Activated B cell treated with CpG ODN at 0.5 μM for 24 hours (primary cell): ENCODE data around the gene CYP26C1. TPM values are rescaled to one million over a fixed set of nuclear protein-coding genes. Genes with fewer than 3 reads are reported as not detected.
A peak's percentile ranks its signal among the peaks of the same experiment; 100 is the strongest.

ENCODE experiments used
- ATAC-seq: fragments of 200-7000 bp; cut with Tn5 transposase; one replicate; pipeline ENCODE4 v1.10.0; 2021; ENCODE audit warnings: low read depth, mild to moderate bottlenecking, moderate library complexity
- CTCF ChIA-PET: fragments of 350-600 bp; sonication (Branson Sonifier 250); formaldehyde crosslinking; loops from one replicate; lab custom pipeline; 2021; ENCODE audit warnings: antibody characterized with exemption; lab: Charles Lee
- POLR2A ChIA-PET: fragments of 350-600 bp; sonication (Branson Sonifier 250); formaldehyde crosslinking; loops from one replicate; lab custom pipeline; 2021; ENCODE audit warnings: antibody characterized with exemption; lab: Charles Lee
- DNase-seq: peaks from one replicate; pipeline ENCODE4 v3.0.0; 2022
- H3K27ac Mint-ChIP-seq: one replicate; pipeline ENCODE4 v1.8.0; 2020; ENCODE audit warnings: mixed read lengths
- H3K27me3 Mint-ChIP-seq: one replicate; pipeline ENCODE4 v1.8.0; 2021; ENCODE audit warnings: mixed read lengths
- H3K36me3 Mint-ChIP-seq: one replicate; pipeline ENCODE4 v1.8.0; 2021; ENCODE audit warnings: low read depth, mixed read lengths
- H3K4me1 Mint-ChIP-seq: one replicate; pipeline ENCODE4 v1.8.0; 2021; ENCODE audit warnings: mixed read lengths
- H3K4me3 Mint-ChIP-seq: one replicate; pipeline ENCODE4 v1.8.0; 2020; ENCODE audit warnings: mild to moderate bottlenecking, mixed read lengths
- H3K9me3 Mint-ChIP-seq: one replicate; pipeline ENCODE4 v1.8.0; 2020; ENCODE audit warnings: mixed read lengths
- intact Hi-C: fragments of 100-400 bp; cut with micrococcal nuclease; formaldehyde crosslinking; loops from one replicate; pipeline ENCODE4 v1.15.1; 2024
- total RNA-seq: library from RNA; stranded (reverse); gene quantifications from 2 replicates; pipeline ENCODE4 v1.2.3, GENCODE V29; 2022
- TF ChIP-seq, protein P1 (sequence below): fragments of 200-600 bp; IDR thresholded peaks from one replicate; pipeline ENCODE4 v1.8.0; 2022; ENCODE audit warnings: antibody characterized with exemption, mild to moderate bottlenecking

CYP26C1 gene
- total RNA-seq, 1 donor from 2014 or later, result 0.24 TPM

- ATAC-seq, result no peak
- TF ChIP-seq, protein P1, sequence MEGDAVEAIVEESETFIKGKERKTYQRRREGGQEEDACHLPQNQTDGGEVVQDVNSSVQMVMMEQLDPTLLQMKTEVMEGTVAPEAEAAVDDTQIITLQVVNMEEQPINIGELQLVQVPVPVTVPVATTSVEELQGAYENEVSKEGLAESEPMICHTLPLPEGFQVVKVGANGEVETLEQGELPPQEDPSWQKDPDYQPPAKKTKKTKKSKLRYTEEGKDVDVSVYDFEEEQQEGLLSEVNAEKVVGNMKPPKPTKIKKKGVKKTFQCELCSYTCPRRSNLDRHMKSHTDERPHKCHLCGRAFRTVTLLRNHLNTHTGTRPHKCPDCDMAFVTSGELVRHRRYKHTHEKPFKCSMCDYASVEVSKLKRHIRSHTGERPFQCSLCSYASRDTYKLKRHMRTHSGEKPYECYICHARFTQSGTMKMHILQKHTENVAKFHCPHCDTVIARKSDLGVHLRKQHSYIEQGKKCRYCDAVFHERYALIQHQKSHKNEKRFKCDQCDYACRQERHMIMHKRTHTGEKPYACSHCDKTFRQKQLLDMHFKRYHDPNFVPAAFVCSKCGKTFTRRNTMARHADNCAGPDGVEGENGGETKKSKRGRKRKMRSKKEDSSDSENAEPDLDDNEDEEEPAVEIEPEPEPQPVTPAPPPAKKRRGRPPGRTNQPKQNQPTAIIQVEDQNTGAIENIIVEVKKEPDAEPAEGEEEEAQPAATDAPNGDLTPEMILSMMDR, result no peak
- POLR2A ChIA-PET, result no interaction called here
- no peak for DNase-seq
- no peaks in the 10 kb centered on the region for H3K27me3 Mint-ChIP-seq
- H3K4me1 Mint-ChIP-seq, result peaks cover 3% of the 10 kb centered on the region
- peaks cover 8% of the 10 kb centered on the region for H3K36me3 Mint-ChIP-seq
- no peaks in the 10 kb centered on the region for H3K9me3 Mint-ChIP-seq
- CTCF ChIA-PET, result interaction anchor here (2.0 kb wide), 1 partner anchor 28 kb away, joined by 4 read pairs; no protein-coding TSS in a partner anchor
- H3K27ac Mint-ChIP-seq, result no peak overlapping the region
- intact Hi-C loops, result no loop called here
- no peak overlapping the region for H3K4me3 Mint-ChIP-seq
Observed at GRCh38 chr10:93034426-93034825, 26.2 kb upstream of the CYP26C1 start.

- DNase-seq (no peak), ATAC-seq (no peak)
- no peak overlapping the region for H3K4me3 Mint-ChIP-seq
- ChIA-PET CTCF (no interaction called here), POLR2A (no interaction called here)
- H3K9me3 Mint-ChIP-seq, result no peaks in the 10 kb centered on the region
- TF ChIP-seq, protein P1, result no peak
- H3K27me3 Mint-ChIP-seq, result no peaks in the 10 kb centered on the region
- intact Hi-C loops, result no loop called here
- H3K36me3 Mint-ChIP-seq, result peaks cover 3% of the 10 kb centered on the region
- no peak overlapping the region for H3K27ac Mint-ChIP-seq
- peaks cover 9% of the 10 kb centered on the region for H3K4me1 Mint-ChIP-seq
Observed at GRCh38 chr10:93039110-93039509, 21.5 kb upstream of the CYP26C1 start.

- TF ChIP-seq, protein P1, result no peak
- Mint-ChIP-seq H3K9me3 (no peaks in the 10 kb centered on the region), H3K27me3 (no peaks in the 10 kb centered on the region), H3K4me3 (no peak overlapping the region), H3K4me1 (peaks cover 9% of the 10 kb centered on the region), H3K27ac (no peak overlapping the region), H3K36me3 (peaks cover 5% of the 10 kb centered on the region)
- DNase-seq, result no peak
- CTCF ChIA-PET, result no interaction called here
- peak; percentile 37 for ATAC-seq
- intact Hi-C loops, result no loop called here
- POLR2A ChIA-PET, result no interaction called here
Observed at GRCh38 chr10:93039721-93040120, 20.9 kb upstream of the CYP26C1 start.

- H3K4me3 Mint-ChIP-seq, result no peak overlapping the region
- no peaks in the 10 kb centered on the region for H3K9me3 Mint-ChIP-seq
- H3K36me3 Mint-ChIP-seq, result peaks cover 27% of the 10 kb centered on the region
- DNase-seq (no peak), ATAC-seq (no peak)
- CTCF ChIA-PET, result no interaction called here
- peaks cover 2% of the 10 kb centered on the region for H3K4me1 Mint-ChIP-seq
- H3K27ac Mint-ChIP-seq, result no peak overlapping the region
- intact Hi-C loops, result no loop called here
- peaks cover 2% of the 10 kb centered on the region for H3K27me3 Mint-ChIP-seq
- TF ChIP-seq, protein P1, result no peak
- POLR2A ChIA-PET, result no interaction called here
Observed at GRCh38 chr10:93054486-93054885, 6.1 kb upstream of the CYP26C1 start.

GRCh38 chr10:93058139-93058538 lies 2.5 kb upstream of the CYP26C1 start:
- peaks cover 15% of the 10 kb centered on the region for H3K27me3 Mint-ChIP-seq
- peaks cover 28% of the 10 kb centered on the region for H3K36me3 Mint-ChIP-seq
- no peak overlapping the region for H3K27ac Mint-ChIP-seq
- TF ChIP-seq, protein P1, result no peak
- no peak for ATAC-seq
- ChIA-PET POLR2A (interaction anchor here (0.9 kb wide), 1 partner anchor 9 kb away, joined by 3 read pairs; no protein-coding TSS in a partner anchor), CTCF (no interaction called here)
- intact Hi-C loops, result no loop called here
- no peak overlapping the region for H3K4me3 Mint-ChIP-seq
- peaks cover 26% of the 10 kb centered on the region for H3K4me1 Mint-ChIP-seq
- no peaks in the 10 kb centered on the region for H3K9me3 Mint-ChIP-seq
- no peak for DNase-seq
